MCF 10A (cell line): Measurements from ENCODE around the gene DNAI4. TPM values are rescaled to one million over a fixed set of nuclear protein-coding genes. Genes with fewer than 3 reads are reported as not detected.
"Not testable (repeated sequence)": the region's sequence is repeated elsewhere in the genome, so short reads cannot be mapped to it uniquely, and the experiment has no call there.

Experiments used
- BruUV-seq: library from RNA; stranded (reverse); fragments of 400-500 nt; replicated peaks from 2 replicates; lab custom pipeline; 2021; lab: Mats Ljungman, UMichigan
- CTCF ChIA-PET: fragments of 300-600 bp; sonication (Branson Sonifier 250); formaldehyde crosslinking; extraction: SDS; loops from one replicate; lab custom pipeline; 2021; ENCODE audit warnings: antibody characterized with exemption, inconsistent platforms; lab: Yijun Ruan, JAX
- POLR2A ChIA-PET: fragments of 300-600, 350-650 bp; sonication (Branson Sonifier 250); formaldehyde crosslinking; extraction: SDS; loops from one replicate; lab custom pipeline; 2020; ENCODE audit warnings: antibody characterized with exemption, inconsistent platforms; lab: Yijun Ruan, JAX
- DNase-seq: peaks from one replicate; pipeline ENCODE4 v3.0.0-alpha.2; 2018; ENCODE audit not compliant: unreplicated experiment
- H3K27ac Mint-ChIP-seq: one replicate; pipeline ENCODE4 v1.8.0; 2022; ENCODE audit warnings: mild to moderate bottlenecking, low read depth, mixed read lengths; ENCODE audit not compliant: unreplicated experiment
- H3K27me3 Mint-ChIP-seq: one replicate; pipeline ENCODE4 v1.8.0; 2022; ENCODE audit warnings: mixed read lengths; ENCODE audit not compliant: insufficient read depth, unreplicated experiment
- H3K36me3 Mint-ChIP-seq: one replicate; pipeline ENCODE4 v1.8.0; 2022; ENCODE audit warnings: mild to moderate bottlenecking, moderate library complexity, mixed read lengths; ENCODE audit not compliant: insufficient read depth, unreplicated experiment
- H3K4me1 Mint-ChIP-seq: one replicate; pipeline ENCODE4 v1.8.0; 2022; ENCODE audit warnings: mixed read lengths; ENCODE audit not compliant: insufficient read depth, unreplicated experiment
- H3K4me3 Mint-ChIP-seq: one replicate; pipeline ENCODE4 v1.8.0; 2022; ENCODE audit warnings: mild to moderate bottlenecking, moderate library complexity, mixed read lengths; ENCODE audit not compliant: unreplicated experiment
- H3K9me3 Mint-ChIP-seq: one replicate; pipeline ENCODE4 v1.8.0; 2022; ENCODE audit warnings: mixed read lengths; ENCODE audit not compliant: unreplicated experiment
- CTCF ChIP-seq: fragments of 200-600 bp; IDR thresholded peaks from one replicate; pipeline ENCODE4 v1.8.0; 2022; ENCODE audit warnings: antibody characterized with exemption, mild to moderate bottlenecking; ENCODE audit not compliant: unreplicated experiment
- intact Hi-C: fragments of 100-400 bp; cut with micrococcal nuclease; formaldehyde crosslinking; loops from 2 replicates; pipeline ENCODE4 v1.14.1; 2022
- total RNA-seq: library from RNA; stranded (reverse); gene quantifications from 2 replicates; pipeline ENCODE4 v1.2.3, GENCODE V29; 2022

DNAI4 gene
- total RNA-seq, 1 experiment from 2014 or later: 7.2 TPM

GRCh38 chr1:66873111-66873510 lies 51.5 kb downstream of the DNAI4 start:
- intact Hi-C loops: no loop called here
- CTCF ChIA-PET: interaction anchor here (0.6 kb wide), 1 partner anchor 25 kb away, joined by 3 read pairs; no protein-coding TSS in a partner anchor

GRCh38 chr1:66872024-66872423 lies 52.6 kb downstream of the DNAI4 start:
- H3K4me1 Mint-ChIP-seq, H3K27ac Mint-ChIP-seq, H3K36me3 Mint-ChIP-seq, BruUV-seq, H3K9me3 Mint-ChIP-seq, POLR2A ChIA-PET, CTCF ChIA-PET, H3K4me3 Mint-ChIP-seq, DNase-seq, intact Hi-C loops, H3K27me3 Mint-ChIP-seq: not testable (repeated sequence)

More at GRCh38 chr1:66873111-66873510, 51.5 kb downstream of the DNAI4 start:
- no peaks in the 10 kb centered on the region for H3K4me1 Mint-ChIP-seq
- H3K9me3 Mint-ChIP-seq: no peaks in the 10 kb centered on the region
- H3K27ac Mint-ChIP-seq: no peak overlapping the region
- H3K27me3 Mint-ChIP-seq: no peaks in the 10 kb centered on the region
- BruUV-seq: no TSS peak
- no peaks in the 10 kb centered on the region for H3K36me3 Mint-ChIP-seq
- TF ChIP-seq CTCF: no peak
- POLR2A ChIA-PET: no interaction called here
- no peak overlapping the region for H3K4me3 Mint-ChIP-seq
- DNase-seq: no peak

DNA sequence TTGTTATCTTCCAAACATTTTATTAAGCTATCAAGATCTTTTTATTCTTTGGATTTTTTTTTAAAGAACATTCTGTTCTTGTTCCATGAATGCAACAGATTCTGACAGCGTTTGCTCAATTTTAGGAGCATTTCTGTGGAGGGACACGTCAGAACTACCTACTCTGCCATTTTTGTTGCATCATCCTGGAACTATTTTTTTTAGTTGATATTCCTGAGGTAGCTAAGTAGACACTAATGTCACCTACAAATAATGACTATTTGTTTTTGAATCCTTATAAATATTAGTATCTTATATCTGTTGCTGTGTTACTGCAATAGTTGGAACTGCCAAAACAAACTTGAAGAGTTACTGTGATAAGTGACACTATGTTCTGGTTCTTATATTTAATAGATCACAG lies 57.2 kb downstream of the DNAI4 start:
- no peak for TF ChIP-seq CTCF
- Mint-ChIP-seq H3K4me1 (peaks cover 6% of the 10 kb centered on the region), H3K36me3 (no peaks in the 10 kb centered on the region), H3K27me3 (no peaks in the 10 kb centered on the region), H3K9me3 (no peaks in the 10 kb centered on the region), H3K4me3 (peak overlapping the region; percentile 30), H3K27ac (peak overlapping the region; percentile 95)
- ChIA-PET POLR2A (no interaction called here), CTCF (no interaction called here)
- no peak for DNase-seq
- intact Hi-C loops: no loop called here
- BruUV-seq: no TSS peak

GRCh38 chr1:66860529-66860928 lies 64.1 kb downstream of the DNAI4 start:
- POLR2A ChIA-PET: interaction anchor here (0.7 kb wide), 1 partner anchor 17 kb away, joined by 3 read pairs; no protein-coding TSS in a partner anchor
- DNase-seq: no peak
- H3K4me1 Mint-ChIP-seq: no peaks in the 10 kb centered on the region
- CTCF ChIA-PET: interaction anchor here (0.7 kb wide), 1 partner anchor 14 kb away, joined by 3 read pairs; no protein-coding TSS in a partner anchor
- H3K4me3 Mint-ChIP-seq: no peak overlapping the region
- BruUV-seq: no TSS peak
- TF ChIP-seq CTCF: no peak
- intact Hi-C loops: no loop called here
- H3K27me3 Mint-ChIP-seq: no peaks in the 10 kb centered on the region
- H3K36me3 Mint-ChIP-seq: no peaks in the 10 kb centered on the region
- H3K27ac Mint-ChIP-seq: no peak overlapping the region
- no peaks in the 10 kb centered on the region for H3K9me3 Mint-ChIP-seq
